ENCODE results near the gene ZNF470. TPM values are rescaled to one million over a fixed set of nuclear protein-coding genes. Genes with fewer than 3 reads are reported as not detected.

ZNF470 gene
- total RNA-seq: 1 to 10 TPM; 1.3 to 2.6 (median 1.9) TPM

- 3 to 6% methylated on average over 27 to 57 of the region's 66 CpGs for WGBS, 2 donors
- DNase-seq (ENCODE audit: low spot score in 2 of 2): peak; percentile 93 to 99
- peak within 1 kb of the TSS; percentile 85 for H3K4me3 ChIP-seq (ENCODE audit: low read depth, poor library complexity, severe bottlenecking)
- TF ChIP-seq POLR2A (IDR thresholded peaks at IDR 0.05): no peak
- no peak for TF ChIP-seq CTCF (IDR thresholded peaks at IDR 0.05)
- intact Hi-C loops (cut with DNase I; ENCODE audit: low total_unique reads): no loop called here
Observed at GRCh38 chr19:56567274-56568120, at the start of gene ZNF470. Gene ZNF470, plus strand, starts transcription at chr19:56567468. Its CDS starts 2,844 bp downstream, at chr19:56570312.

- no peak overlapping the region for H3K4me3 ChIP-seq (ENCODE audit: low read depth, poor library complexity, severe bottlenecking)
- WGBS, 2 donors: 78 to 80% methylated on average over 4 of the region's 4 CpGs
- TF ChIP-seq CTCF (IDR thresholded peaks at IDR 0.05) (no peak), POLR2A (IDR thresholded peaks at IDR 0.05) (no peak)
- no peak for DNase-seq (ENCODE audit: low spot score in 2 of 2)
- intact Hi-C loops (cut with DNase I; ENCODE audit: low total_unique reads): no loop called here
Observed at GRCh38 chr19:56525214-56525860, 41.9 kb upstream of the ZNF470 start.

- no peak overlapping the region for H3K4me3 ChIP-seq (ENCODE audit: low read depth, poor library complexity, severe bottlenecking)
- intact Hi-C loops (cut with DNase I; ENCODE audit: low total_unique reads): no loop called here
- TF ChIP-seq CTCF (IDR thresholded peaks at IDR 0.05) (no peak), POLR2A (IDR thresholded peaks at IDR 0.05) (no peak)
- 93 to 95% methylated on average over 3 of the region's 3 CpGs for WGBS, 2 donors
- DNase-seq (ENCODE audit: low spot score in 2 of 2): no peak
Observed at GRCh38 chr19:56537442-56537841, 29.8 kb upstream of the ZNF470 start.

GRCh38 chr19:56538254-56538760 lies 29.0 kb upstream of the ZNF470 start:
- TF ChIP-seq CTCF (IDR thresholded peaks at IDR 0.05): no peak
- TF ChIP-seq POLR2A (IDR thresholded peaks at IDR 0.05): no peak
- H3K4me3 ChIP-seq (ENCODE audit: low read depth, poor library complexity, severe bottlenecking): peak overlapping the region; percentile 42
- 0 to 1% methylated on average over 12 to 24 of the region's 46 CpGs for WGBS, 2 donors
- DNase-seq (ENCODE audit: low spot score in 2 of 2): peak; percentile 84 to 97
- intact Hi-C loops (cut with DNase I; ENCODE audit: low total_unique reads): no loop called here

GRCh38 chr19:56538761-56539263 lies 28.5 kb upstream of the ZNF470 start, which contains the start of gene ZFP28:
Gene ZFP28, plus strand, starts transcription at chr19:56538948. Its CDS starts 71 bp downstream, at chr19:56539019.
- TF ChIP-seq POLR2A (IDR thresholded peaks at IDR 0.05) (no peak), CTCF (IDR thresholded peaks at IDR 0.05) (no peak)
- DNase-seq (ENCODE audit: low spot score in 2 of 2): peak; percentile 58 to 93
- peak within 1 kb of the TSS; percentile 49 for H3K4me3 ChIP-seq (ENCODE audit: low read depth, poor library complexity, severe bottlenecking)
- intact Hi-C loops (cut with DNase I; ENCODE audit: low total_unique reads): no loop called here
- 0 to 1% methylated on average over 11 to 25 of the region's 65 CpGs for WGBS, 2 donors

Data from lower leg skin (tissue), 4 donors.